Mucosa of descending colon (tissue), 3 donors: ENCODE measurements around the gene DMPK. TPM values are rescaled to one million over a fixed set of nuclear protein-coding genes. Genes with fewer than 3 reads are reported as not detected.

Source experiments
- ATAC-seq: fragments of 200-7000 bp; cut with Tn5 transposase; one replicate; pipeline ENCODE4 v1.9.1; 2020; ENCODE audit warnings: mild to moderate bottlenecking, moderate library complexity
- DNase-seq, 3 donors: peaks; one replicate each; pipeline ENCODE4 v3.0.0-alpha.2; 2020
- H3K36me3 ChIP-seq: fragments of 200-600 bp; one replicate; pipeline ENCODE4 v1.8.0; 2021; ENCODE audit warnings: low read depth, mild to moderate bottlenecking
- H3K4me1 ChIP-seq: fragments of 200-600 bp; one replicate; pipeline ENCODE4 v1.8.0; 2021; ENCODE audit warnings: low read depth, mild to moderate bottlenecking
- H3K4me3 ChIP-seq: fragments of 200-600 bp; one replicate; pipeline ENCODE4 v1.8.0; 2021; ENCODE audit warnings: mild to moderate bottlenecking
- H3K9me3 ChIP-seq: fragments of 200-600 bp; one replicate; pipeline ENCODE4 v1.8.0; 2021; ENCODE audit warnings: mild to moderate bottlenecking
- intact Hi-C, 2 donors: fragments of 100-400 bp; cut with DNase I in 1 of 2; cut with micrococcal nuclease in 1 of 2; formaldehyde crosslinking; loops; one replicate each; pipeline versions ENCODE4 v1.11.0 to v1.11.1; 2022; cut with DNase I, micrococcal nuclease
- total RNA-seq, 3 donors: library from RNA; stranded (reverse); fragmentation: NEBNext Ultra II Directional in 2 of 3; extraction: Animal tissue kit (Norgen Biotek cat#: 25700) in 2 of 3; gene quantifications; one replicate each; pipeline versions ENCODE4 v1.2.1 to v1.2.4, GENCODE V29; 2021 to 2023
- TF ChIP-seq, protein P1 (sequence below): fragments of 200-600 bp; IDR thresholded peaks from one replicate; pipeline ENCODE4 v1.8.0; 2022; ENCODE audit warnings: antibody characterized with exemption, mild to moderate bottlenecking
- donor health status: DM: no; HTN: no; CAD: no; lungs with moderate emphysema.
- donor health status: DM: no; HTN: no; CAD: no.
- donor health status: DM: no; HTN: yes; CAD: no.

Gene DMPK
- total RNA-seq, 3 donors from 2014 or later: 23.9 to 123 (median 33.9) TPM

DNA sequence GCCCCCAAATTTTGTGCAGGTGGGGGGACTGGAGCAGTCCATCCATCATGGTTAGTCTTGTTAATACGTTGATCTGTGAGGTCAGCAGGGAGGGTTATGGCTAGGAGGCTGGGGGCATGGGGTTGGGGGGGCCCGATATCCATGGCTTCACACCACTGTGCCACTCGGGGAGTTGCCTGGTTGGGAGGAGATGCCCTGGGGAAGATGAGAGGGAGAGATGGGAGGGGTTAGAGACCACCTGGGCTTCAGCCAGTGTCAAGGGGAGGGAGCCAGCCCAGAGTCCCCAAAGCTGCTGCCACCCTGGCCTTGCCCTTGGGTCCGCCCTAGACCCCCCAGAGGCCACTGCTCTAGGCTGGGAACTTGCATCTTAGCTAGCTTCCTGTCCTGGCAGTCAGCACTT lies 1.8 kb upstream of the DMPK start:
- TF ChIP-seq, protein P1, sequence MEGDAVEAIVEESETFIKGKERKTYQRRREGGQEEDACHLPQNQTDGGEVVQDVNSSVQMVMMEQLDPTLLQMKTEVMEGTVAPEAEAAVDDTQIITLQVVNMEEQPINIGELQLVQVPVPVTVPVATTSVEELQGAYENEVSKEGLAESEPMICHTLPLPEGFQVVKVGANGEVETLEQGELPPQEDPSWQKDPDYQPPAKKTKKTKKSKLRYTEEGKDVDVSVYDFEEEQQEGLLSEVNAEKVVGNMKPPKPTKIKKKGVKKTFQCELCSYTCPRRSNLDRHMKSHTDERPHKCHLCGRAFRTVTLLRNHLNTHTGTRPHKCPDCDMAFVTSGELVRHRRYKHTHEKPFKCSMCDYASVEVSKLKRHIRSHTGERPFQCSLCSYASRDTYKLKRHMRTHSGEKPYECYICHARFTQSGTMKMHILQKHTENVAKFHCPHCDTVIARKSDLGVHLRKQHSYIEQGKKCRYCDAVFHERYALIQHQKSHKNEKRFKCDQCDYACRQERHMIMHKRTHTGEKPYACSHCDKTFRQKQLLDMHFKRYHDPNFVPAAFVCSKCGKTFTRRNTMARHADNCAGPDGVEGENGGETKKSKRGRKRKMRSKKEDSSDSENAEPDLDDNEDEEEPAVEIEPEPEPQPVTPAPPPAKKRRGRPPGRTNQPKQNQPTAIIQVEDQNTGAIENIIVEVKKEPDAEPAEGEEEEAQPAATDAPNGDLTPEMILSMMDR: no peak
- ATAC-seq (no peak), DNase-seq (no peak)
- peaks cover 3% of the 10 kb centered on the region for H3K36me3 ChIP-seq
- H3K4me3 ChIP-seq: no peak overlapping the region
- intact Hi-C loops: no loop called here
- H3K9me3 ChIP-seq: no peaks in the 10 kb centered on the region
- H3K4me1 ChIP-seq: peaks cover 15% of the 10 kb centered on the region

DNA sequence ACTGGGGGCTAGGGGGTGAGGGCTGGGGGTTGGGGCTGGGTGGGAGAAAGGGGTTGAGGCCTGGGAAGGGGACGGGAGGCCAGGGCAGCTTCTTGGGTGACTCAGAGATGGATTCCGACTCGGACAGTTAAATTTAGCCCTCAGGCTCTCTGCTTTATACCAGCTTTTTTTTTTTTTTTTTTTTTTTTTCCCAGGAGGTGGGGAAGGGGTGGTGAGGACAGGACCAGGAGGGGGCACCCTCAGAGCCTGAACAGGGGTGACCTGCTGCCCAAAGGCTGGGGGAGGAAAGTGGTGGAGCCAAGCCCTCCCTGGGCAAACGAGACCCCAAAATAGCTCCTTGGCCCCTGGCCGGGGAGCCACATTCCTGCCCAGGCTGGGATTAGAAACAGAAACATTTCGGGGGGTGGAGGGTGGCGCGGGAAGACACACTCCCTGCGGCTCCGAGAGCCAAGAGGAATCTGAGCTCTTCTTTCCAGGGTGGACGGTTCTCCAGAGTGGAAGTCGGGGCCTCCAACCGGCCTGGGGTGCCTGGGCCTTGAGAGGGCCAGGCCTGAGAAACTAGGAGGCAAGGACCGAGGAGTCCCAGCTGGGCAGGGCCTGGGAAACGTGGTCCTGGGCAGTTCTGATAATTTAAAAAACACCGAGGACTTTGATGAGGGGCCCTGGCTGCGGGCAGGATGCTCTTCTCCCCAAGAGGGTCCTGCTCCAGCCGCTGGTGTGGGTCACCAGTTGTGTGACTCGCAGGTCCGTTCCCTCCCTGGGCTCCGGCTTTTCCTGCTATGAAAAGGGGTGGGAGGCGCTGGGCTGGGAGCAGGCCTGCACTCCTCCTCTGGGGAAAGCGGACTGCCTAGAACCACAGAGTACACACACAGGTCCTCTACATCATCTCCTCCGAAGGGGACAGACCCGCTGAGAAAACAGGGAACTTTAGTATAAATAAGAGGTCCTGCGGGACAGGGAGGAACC lies 813 bp upstream of the DMPK start:
- intact Hi-C loops: no loop called here
- peaks cover 18% of the 10 kb centered on the region for H3K4me1 ChIP-seq
- no peak overlapping the region for H3K4me3 ChIP-seq
- H3K9me3 ChIP-seq: no peaks in the 10 kb centered on the region
- DNase-seq (no peak), ATAC-seq (no peak)
- H3K36me3 ChIP-seq: peaks cover 3% of the 10 kb centered on the region
- TF ChIP-seq, protein P1: no peak

- TF ChIP-seq, protein P1: no peak
- H3K4me3 ChIP-seq: no peak overlapping the region
- ATAC-seq (peak; percentile 44), DNase-seq (peak in 1 of 3 donors; percentile 71)
- H3K36me3 ChIP-seq: peaks cover 3% of the 10 kb centered on the region
- no peaks in the 10 kb centered on the region for H3K9me3 ChIP-seq
- intact Hi-C loops: no loop called here
- peaks cover 18% of the 10 kb centered on the region for H3K4me1 ChIP-seq
Observed at GRCh38 chr19:45781214-45782161, 802 bp downstream of the DMPK start.

DNA sequence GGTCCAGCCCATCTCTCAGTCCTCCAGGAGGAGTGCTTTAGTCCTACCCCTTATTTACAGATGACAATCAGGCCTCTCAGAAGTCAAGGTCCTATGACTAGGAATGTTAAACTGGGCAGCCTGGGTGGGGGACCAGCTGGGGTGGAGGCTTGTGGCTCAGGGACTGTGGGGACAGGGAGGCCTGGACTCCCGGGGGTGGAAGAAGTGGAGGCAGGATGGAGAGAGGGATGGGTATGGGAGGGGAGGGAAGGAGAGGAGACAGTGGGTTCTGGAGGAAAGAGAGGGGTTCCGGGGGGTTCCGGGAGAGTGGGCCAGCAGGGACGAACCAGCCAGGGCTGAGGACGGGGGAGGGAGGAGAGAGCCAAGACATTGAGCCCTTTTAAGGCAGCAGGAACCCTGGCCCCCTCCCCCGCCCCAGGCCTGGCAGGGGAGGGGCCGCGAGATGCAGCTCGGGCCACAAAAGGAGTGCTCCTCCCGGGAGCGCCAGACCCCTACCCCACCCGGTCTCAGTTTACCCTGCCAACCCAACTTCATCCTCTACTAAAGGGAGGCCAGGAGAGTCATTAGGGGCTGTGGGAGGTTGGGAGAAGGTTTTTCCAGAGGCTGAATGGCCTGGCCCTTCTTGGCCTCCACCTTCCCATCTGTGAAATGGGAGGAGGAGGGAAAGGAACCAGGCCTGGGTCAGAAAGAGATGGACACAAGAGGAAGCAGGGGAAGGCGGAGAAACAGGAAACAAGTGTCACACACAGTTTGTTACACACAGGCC lies 1.7 kb downstream of the DMPK start:
- Histone ChIP-seq H3K9me3 (no peaks in the 10 kb centered on the region), H3K4me3 (no peak overlapping the region), H3K36me3 (no peaks in the 10 kb centered on the region), H3K4me1 (peaks cover 18% of the 10 kb centered on the region)
- TF ChIP-seq, protein P1: no peak
- intact Hi-C loops: no loop called here
- no peak for DNase-seq
- no peak for ATAC-seq

DNA sequence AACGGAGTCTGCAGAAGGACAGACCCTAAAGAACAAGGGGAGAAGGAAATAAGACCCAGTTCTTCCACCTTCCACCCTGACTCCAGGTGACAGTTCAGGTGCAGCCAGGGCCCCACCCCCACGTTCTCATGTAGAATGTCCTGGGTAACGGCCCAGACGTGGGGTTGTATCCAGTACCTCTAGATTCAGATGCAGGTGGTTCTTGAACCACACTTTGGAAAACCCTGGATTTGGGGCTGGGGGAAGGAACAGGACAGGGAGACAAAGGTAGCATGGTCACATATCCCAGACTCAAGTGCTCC lies 2.2 kb downstream of the DMPK start:
- H3K36me3 ChIP-seq: no peaks in the 10 kb centered on the region
- DNase-seq (no peak), ATAC-seq (no peak)
- intact Hi-C loops: no loop called here
- H3K4me3 ChIP-seq: no peak overlapping the region
- TF ChIP-seq, protein P1: no peak
- peaks cover 18% of the 10 kb centered on the region for H3K4me1 ChIP-seq
- H3K9me3 ChIP-seq: no peaks in the 10 kb centered on the region
